K562 (cell line): ENCODE measurements around the gene C17orf114.
A peak's percentile ranks its signal among the peaks of the same experiment; 100 is the strongest.

Experiments
- ATF4 ChIP-seq: fragments of 450-650 bp; formaldehyde crosslinking; IDR thresholded peaks from 2 replicates; pipeline ENCODE4 v1.4.0; 2022; ENCODE audit warnings: mild to moderate bottlenecking, moderate library complexity
- CAMTA2 ChIP-seq: fragments of 250-450 bp; sonication (Bioruptor Pico); conservative IDR thresholded peaks from 2 replicates; pipeline ENCODE4 v1.5.1; 2022
- ESRRA ChIP-seq: fragments of 450-650 bp; IDR thresholded peaks from 2 replicates; pipeline ENCODE4 v1.6.1; 2014; ENCODE audit warnings: low read depth, mild to moderate bottlenecking, moderate library complexity, borderline replicate concordance
- HNRNPK ChIP-seq: fragments of 200-400 bp; formaldehyde crosslinking; IDR thresholded peaks from one replicate; pipeline ENCODE4 v1.6.1; 2018; ENCODE audit warnings: mild to moderate bottlenecking, low read depth, low read length; ENCODE audit not compliant: poor library complexity, severe bottlenecking
- HSF4 ChIP-seq: fragments of 250-450 bp; sonication (Bioruptor Pico); IDR thresholded peaks from 2 replicates; pipeline ENCODE4 v2.1.2; 2022; ENCODE audit warnings: mild to moderate bottlenecking, moderate library complexity, borderline replicate concordance
- IFI16 ChIP-seq: fragments of 250-450 bp; sonication (Bioruptor Pico); IDR thresholded peaks from 2 replicates; pipeline ENCODE4 v2.1.2; 2022; ENCODE audit warnings: mild to moderate bottlenecking, inconsistent platforms
- MYC ChIP-seq, 2 experiments: fragments of 250-450 bp in 1 of 2; sonication (Bioruptor Pico) in 1 of 2; IDR thresholded peaks; 2 replicates each; pipeline versions ENCODE4 v1.5.1 to v1.6.1; 2012 to 2021; ENCODE audit warnings: low read depth in 2 of 2, borderline replicate concordance in 1 of 2, improper control_type of control experiment in 1 of 2, low read length in 1 of 2, mild to moderate bottlenecking in 1 of 2, moderate library complexity in 1 of 2
- PHTF2 ChIP-seq: fragments of 250-450 bp; sonication (Bioruptor Pico); IDR thresholded peaks from 2 replicates; pipeline ENCODE4 v1.5.0; 2021; ENCODE audit warnings: mild to moderate bottlenecking
- REST ChIP-seq, 2 experiments: fragments of 450-650 bp; formaldehyde crosslinking in 1 of 2; IDR thresholded peaks; 2 replicates each; pipeline versions ENCODE4 v1.4.0 to v1.6.1; 2014 to 2020; ENCODE audit warnings: mild to moderate bottlenecking in 2 of 2, borderline replicate concordance in 1 of 2, low read depth in 1 of 2
- SMAD2 ChIP-seq: fragments of 150-350 bp; IDR thresholded peaks from 2 replicates; pipeline ENCODE4 v1.6.1; 2014; ENCODE audit warnings: low read depth, mild to moderate bottlenecking, low read length
- TAF1 ChIP-seq: IDR thresholded peaks from 2 replicates; pipeline ENCODE4 v1.6.1; 2011; ENCODE audit warnings: mild to moderate bottlenecking, low read length, moderate library complexity; ENCODE audit not compliant: insufficient read depth, control insufficient read depth, severe bottlenecking; ENCODE audit errors: extremely low read depth
- TEAD1 ChIP-seq, 2 experiments: fragments of 450-650 bp in 1 of 2; sonication (generic) in 1 of 2; formaldehyde crosslinking; IDR thresholded peaks; 2 replicates each; pipeline versions ENCODE4 v1.4.0 to v1.8.0; 2020 to 2022; ENCODE audit warnings: mild to moderate bottlenecking in 2 of 2, missing genetic modification reagents in 1 of 2
- ZNF217 ChIP-seq: sonication (generic); formaldehyde crosslinking; IDR thresholded peaks from 2 replicates; pipeline ENCODE4 v1.8.0; 2022; ENCODE audit warnings: mild to moderate bottlenecking, missing genetic modification reagents
- ZNF518B ChIP-seq: fragments of 250-450 bp; sonication (Bioruptor Pico); IDR thresholded peaks from 2 replicates; pipeline ENCODE4 v1.5.0; 2021; ENCODE audit warnings: mild to moderate bottlenecking, moderate library complexity

Gene C17orf114

GRCh38 chr17:4782652-4783051 lies 19.5 kb downstream of the C17orf114 start (continued):
- TF ChIP-seq HSF4 (CRISPR knock-in tag) (no peak), IFI16 (CRISPR knock-in tag) (no peak), SMAD2 (no peak), HNRNPK (no peak), ATF4 (no peak), TEAD1 (CRISPR knock-in tag; IDR thresholded peaks at IDR 0.05) (peak in 1 of 2 experiments; percentile 96; a peak in 2 of 4 replicates), ZNF217 (CRISPR knock-in tag) (no peak), PHTF2 (CRISPR knock-in tag) (no peak), CAMTA2 (CRISPR knock-in tag) (no peak), ESRRA (no peak), TAF1 (no peak), REST (IDR thresholded peaks at IDR 0.05; ENCODE audit: borderline replicate concordance) (peak; percentile 73), REST (CRISPR knock-in tag; IDR thresholded peaks at IDR 0.05; ENCODE audit: low read depth) (no peak), ZNF518B (CRISPR knock-in tag) (no peak), MYC (IDR thresholded peaks at IDR 0.05; ENCODE audit: low read depth, low read length) (peak; percentile 71; the same call in 1 of the 2 replicates), MYC (CRISPR knock-in tag; IDR thresholded peaks at IDR 0.05; ENCODE audit: borderline replicate concordance, low read depth) (no peak)
